ENCODE data around the gene NDRG3. TPM values are rescaled to one million over a fixed set of nuclear protein-coding genes. Genes with fewer than 3 reads are reported as not detected.
A peak's percentile ranks its signal among the peaks of the same experiment; 100 is the strongest.

NDRG3 gene
- total and polyA plus RNA-seq, 12 donors, result 29.0 to 91.4 (median 53.0) TPM

- Histone ChIP-seq H3K4me1 (replicated peaks in 1 of 2) (peaks cover 0 to 9% of the 10 kb centered on the region in 2 donors), H3K4me3 (no peak overlapping the region), H3K27ac (peak overlapping the region in 2 of 5 donors; percentile 48 to 65), H3K36me3 (replicated peaks in 1 of 2) (peaks cover 0 to 17% of the 10 kb centered on the region in 2 donors), H3K27me3 (no peaks in the 10 kb centered on the region), H3K9me3 (replicated peaks in 1 of 3) (no peaks in the 10 kb centered on the region)
- no peak for DNase-seq
- intact Hi-C loops (cut with DNase I), result loop anchor here in 1 of 2 donors (10.0 kb wide), 1 partner anchor 202 kb away; no protein-coding TSS in a partner anchor
- TF ChIP-seq POLR2A (IDR thresholded peaks at IDR 0.05), result no peak
- no peak for TF ChIP-seq CTCF (IDR thresholded peaks at IDR 0.05)
Measured at GRCh38 chr20:36756496-36756895, 10.6 kb upstream of the NDRG3 start.

GRCh38 chr20:36754656-36755222 is 8.8 kb upstream of the NDRG3 start:
- Histone ChIP-seq H3K9me3 (replicated peaks in 1 of 3) (no peaks in the 10 kb centered on the region), H3K27me3 (no peaks in the 10 kb centered on the region), H3K4me3 (no peak overlapping the region), H3K27ac (peak overlapping the region in 1 of 5 donors; percentile 47), H3K36me3 (replicated peaks in 1 of 2) (peaks cover 0 to 17% of the 10 kb centered on the region in 2 donors), H3K4me1 (replicated peaks in 1 of 2) (peaks cover 0 to 9% of the 10 kb centered on the region in 2 donors)
- TF ChIP-seq POLR2A (IDR thresholded peaks at IDR 0.05) (no peak), CTCF (IDR thresholded peaks at IDR 0.05) (peak; percentile 63 to 86 (median 82))
- intact Hi-C loops (cut with DNase I), result loop anchor here in 1 of 2 donors (5.0 to 10.0 kb wide), 2 partner anchors 142 to 200 kb away; no protein-coding TSS in a partner anchor
- WGBS, 4 donors, result 0 to 4% (median 2%) methylated on average over 2 of the region's 2 CpGs
- peak; percentile 50 to 80 (median 63) for DNase-seq

- Histone ChIP-seq H3K9me3 (replicated peaks in 1 of 3) (no peaks in the 10 kb centered on the region), H3K27ac (no peak overlapping the region), H3K4me3 (no peak overlapping the region), H3K4me1 (replicated peaks in 1 of 2) (peaks cover 0 to 9% of the 10 kb centered on the region in 2 donors), H3K36me3 (replicated peaks in 1 of 2) (peaks cover 0 to 17% of the 10 kb centered on the region in 2 donors), H3K27me3 (no peaks in the 10 kb centered on the region)
- DNase-seq, result no peak
- WGBS, 4 donors, result 92 to 97% (median 93%) methylated on average over 5 of the region's 5 CpGs
- TF ChIP-seq CTCF (IDR thresholded peaks at IDR 0.05), result no peak
- TF ChIP-seq POLR2A (IDR thresholded peaks at IDR 0.05), result no peak
- intact Hi-C loops (cut with DNase I), result loop anchor here in 1 of 2 donors (5.0 to 10.0 kb wide), 2 partner anchors 140 to 198 kb away; no protein-coding TSS in a partner anchor
Measured at GRCh38 chr20:36752582-36752981, 6.7 kb upstream of the NDRG3 start.

- TF ChIP-seq POLR2A (IDR thresholded peaks at IDR 0.05) (no peak), CTCF (IDR thresholded peaks at IDR 0.05) (no peak)
- Histone ChIP-seq H3K27ac (peak overlapping the region in 4 of 5 donors; percentile 22 to 81 (median 66)), H3K4me3 (peak overlapping the region in 3 of 4 donors; percentile 2 to 92 (median 69)), H3K36me3 (replicated peaks in 1 of 2) (no peaks in the 10 kb centered on the region), H3K27me3 (no peaks in the 10 kb centered on the region), H3K4me1 (replicated peaks in 1 of 2) (peaks cover 15 to 37% of the 10 kb centered on the region in 2 donors), H3K9me3 (replicated peaks in 1 of 3) (no peaks in the 10 kb centered on the region)
- DNase-seq, result peak in 5 of 7 donors; percentile 19 to 53 (median 38)
- 2 to 11% (median 4%) methylated on average over 11 to 44 of the region's 44 CpGs for WGBS, 4 donors
- intact Hi-C loops (cut with DNase I), result no loop called here
Measured at GRCh38 chr20:36745234-36745926, 510 bp downstream of the NDRG3 start.
